H7 (cell line): ENCODE measurements around the gene PKP4. TPM values are rescaled to one million over a fixed set of nuclear protein-coding genes. Genes with fewer than 3 reads are reported as not detected.
"Not testable (repeated sequence)": the region's sequence is repeated elsewhere in the genome, so short reads cannot be mapped to it uniquely, and the experiment has no call there.

Experiments
- DNase-seq: peaks from one replicate; pipeline ENCODE4 v3.0.0; 2012
- H3K27me3 ChIP-seq: 2 replicates; pipeline ENCODE4 v1.6.0; 2011; ENCODE audit warnings: mild to moderate bottlenecking, low read length; ENCODE audit not compliant: control insufficient read depth, insufficient read depth
- H3K36me3 ChIP-seq: replicated peaks from 2 replicates; pipeline ENCODE4 v1.5.1; 2011; ENCODE audit warnings: low read length; ENCODE audit not compliant: control insufficient read depth, insufficient read depth
- H3K4me3 ChIP-seq: 2 replicates; pipeline ENCODE4 v1.5.1; 2011; ENCODE audit warnings: low read depth, mild to moderate bottlenecking, control low read depth, low read length, moderate library complexity; ENCODE audit not compliant: insufficient read depth
- total RNA-seq: library from RNA; depleted of rRNA; stranded (reverse); fragments of >200 nt; shearing (Covaris generic); gene quantifications from 2 replicates; pipeline ENCODE4 v1.2.3, GENCODE V29; 2014

PKP4 gene
- total RNA-seq, 1 experiment from 2014 or later: 65.8 TPM

GRCh38 chr2:158459161-158460003 is 2.6 kb downstream of the PKP4 start:
- no peaks in the 10 kb centered on the region for H3K36me3 ChIP-seq
- H3K27me3 ChIP-seq: no peaks in the 10 kb centered on the region
- no peak for DNase-seq
- no peak overlapping the region for H3K4me3 ChIP-seq

- Histone ChIP-seq H3K4me3 (no peak overlapping the region), H3K36me3 (no peaks in the 10 kb centered on the region), H3K27me3 (no peaks in the 10 kb centered on the region)
- no peak for DNase-seq
These were observed 4.0 kb downstream of the PKP4 start for GRCh38 chr2:158460632-158461297.

GRCh38 chr2:158463496-158464095 is 6.8 kb downstream of the PKP4 start:
- no peaks in the 10 kb centered on the region for H3K27me3 ChIP-seq
- no peak for DNase-seq
- H3K4me3 ChIP-seq: no peak overlapping the region
- H3K36me3 ChIP-seq: no peaks in the 10 kb centered on the region

- DNase-seq: peak; percentile 23
- no peaks in the 10 kb centered on the region for H3K27me3 ChIP-seq
These were observed 7.9 kb downstream of the PKP4 start for GRCh38 chr2:158464426-158465281.

GRCh38 chr2:158467248-158467647 is 10.5 kb downstream of the PKP4 start:
- no peak overlapping the region for H3K4me3 ChIP-seq
- H3K27me3 ChIP-seq: no peaks in the 10 kb centered on the region
- no peak for DNase-seq
- H3K36me3 ChIP-seq: no peaks in the 10 kb centered on the region

More at GRCh38 chr2:158464426-158465281, 7.9 kb downstream of the PKP4 start:
- Histone ChIP-seq H3K4me3 (no peak overlapping the region), H3K36me3 (no peaks in the 10 kb centered on the region)

GRCh38 chr2:158472829-158473228 is 16.1 kb downstream of the PKP4 start:
- H3K36me3 ChIP-seq, H3K4me3 ChIP-seq, H3K27me3 ChIP-seq, DNase-seq: not testable (repeated sequence)

- not testable (repeated sequence) for H3K27me3 ChIP-seq, H3K36me3 ChIP-seq, H3K4me3 ChIP-seq, DNase-seq
These were observed 16.5 kb downstream of the PKP4 start for GRCh38 chr2:158473300-158473699.

- DNase-seq: no peak
- H3K36me3 ChIP-seq: no peaks in the 10 kb centered on the region; the same call in 1 of the 2 replicates
- no peaks in the 10 kb centered on the region for H3K27me3 ChIP-seq
- H3K4me3 ChIP-seq: no peak overlapping the region
These were observed 17.1 kb downstream of the PKP4 start for GRCh38 chr2:158473719-158474392.

GRCh38 chr2:158474526-158475011 is 17.8 kb downstream of the PKP4 start:
- H3K36me3 ChIP-seq, DNase-seq, H3K4me3 ChIP-seq, H3K27me3 ChIP-seq: not testable (repeated sequence)

GRCh38 chr2:158477202-158477601 is 20.4 kb downstream of the PKP4 start:
- H3K27me3 ChIP-seq: no peaks in the 10 kb centered on the region
- DNase-seq: no peak
- no peak overlapping the region for H3K4me3 ChIP-seq
- no peaks in the 10 kb centered on the region; the same call in 1 of the 2 replicates for H3K36me3 ChIP-seq

- Histone ChIP-seq H3K36me3 (no peaks in the 10 kb centered on the region; the same call in 1 of the 2 replicates), H3K27me3 (no peaks in the 10 kb centered on the region), H3K4me3 (no peak overlapping the region)
- DNase-seq: no peak
These were observed 21.5 kb downstream of the PKP4 start for GRCh38 chr2:158478237-158478636.

- no peak for DNase-seq
- Histone ChIP-seq H3K4me3 (no peak overlapping the region), H3K36me3 (no peaks in the 10 kb centered on the region; the same call in 1 of the 2 replicates), H3K27me3 (no peaks in the 10 kb centered on the region)
These were observed 22.1 kb downstream of the PKP4 start for GRCh38 chr2:158478816-158479215.

- DNase-seq: no peak
- H3K27me3 ChIP-seq: no peaks in the 10 kb centered on the region
- no peaks in the 10 kb centered on the region for H3K36me3 ChIP-seq
- no peak overlapping the region for H3K4me3 ChIP-seq
These were observed 24.4 kb downstream of the PKP4 start for GRCh38 chr2:158481116-158481515.
